K562 (cell line): Measurements from ENCODE around the gene CDC37. TPM values are rescaled to one million over a fixed set of nuclear protein-coding genes. Genes with fewer than 3 reads are reported as not detected.

Source experiments
- BRCA1 ChIP-seq, 2 experiments: fragments of 450-650 bp in 1 of 2; sonication (generic) in 1 of 2; formaldehyde crosslinking in 1 of 2; IDR thresholded peaks; 2 replicates each; pipeline versions ENCODE4 v1.5.0 to v1.6.1; 2017 to 2020; ENCODE audit warnings: mild to moderate bottlenecking in 1 of 2, missing genetic modification reagents in 1 of 2
- MAFF ChIP-seq: IDR thresholded peaks from 2 replicates; pipeline ENCODE4 v1.6.1; 2012; ENCODE audit warnings: low read length, improper control_type of control experiment
- MGA ChIP-seq: fragments of 450-650 bp; IDR thresholded peaks from 2 replicates; pipeline ENCODE4 v1.6.1; 2016; ENCODE audit warnings: mild to moderate bottlenecking, moderate library complexity
- MYBL2 ChIP-seq, 2 experiments: fragments of 450-650 bp in 1 of 2; sonication (generic) in 1 of 2; formaldehyde crosslinking in 1 of 2; IDR thresholded peaks; 2 replicates each; pipeline versions ENCODE4 v1.6.1 to v1.8.1; 2017 to 2022; ENCODE audit warnings: borderline replicate concordance in 1 of 2, inconsistent platforms in 1 of 2, low read depth in 1 of 2, mild to moderate bottlenecking in 1 of 2, missing genetic modification reagents in 1 of 2, moderate library complexity in 1 of 2
- NRF1 ChIP-seq, 2 experiments: fragments of 450-650 bp; IDR thresholded peaks in 1 of 2; conservative IDR thresholded peaks in 1 of 2; 2 replicates each; pipeline ENCODE4 v1.6.1; 2014; ENCODE audit warnings: mild to moderate bottlenecking in 2 of 2
- PHF21A ChIP-seq: fragments of 450-650 bp; IDR thresholded peaks from 2 replicates; pipeline ENCODE4 v1.6.1; 2017; ENCODE audit warnings: low read depth, borderline replicate concordance
- POLR2G ChIP-seq: fragments of 200-400 bp; formaldehyde crosslinking; IDR thresholded peaks from 2 replicates; pipeline ENCODE4 v1.6.1; 2017; ENCODE audit warnings: low read depth, mild to moderate bottlenecking, antibody characterized with exemption, low read length, moderate library complexity
- SRSF1 ChIP-seq: fragments of 200-400 bp; formaldehyde crosslinking; IDR thresholded peaks from 2 replicates; pipeline ENCODE4 v1.6.1; 2017; ENCODE audit warnings: mild to moderate bottlenecking, low read depth, low read length, moderate library complexity
- ZNF232 ChIP-seq: sonication (generic); formaldehyde crosslinking; IDR thresholded peaks from 2 replicates; pipeline ENCODE4 v1.8.0; 2022; ENCODE audit warnings: mild to moderate bottlenecking, missing genetic modification reagents
- ZNF75A ChIP-seq: fragments of 450-650 bp; formaldehyde crosslinking; IDR thresholded peaks from 2 replicates; pipeline ENCODE4 v1.4.0; 2020; ENCODE audit warnings: mild to moderate bottlenecking
- polyA plus RNA-seq, 8 experiments: library from polyadenylated mRNA; depleted of rRNA in 4 of 8; stranded (reverse) in 5 of 8; unstranded in 3 of 8; fragments of >200 nt; fragmentation: Nextera tagmentation in 2 of 8; fragmentation: Illumina TruSeq in 1 of 8; extraction: Ambion mirVana in 2 of 8; extraction: Trizol in 1 of 8; gene quantifications; 2 replicates each; pipeline versions ENCODE4 v1.2.1 to v1.2.3, GENCODE V29; 2011 to 2014; ENCODE audit warnings: inconsistent platforms in 1 of 8, missing spikeins in 1 of 8
- total RNA-seq, 7 experiments: library from RNA; depleted of rRNA in 6 of 7; stranded (reverse); fragments of >200 nt in 6 of 7; fragmentation: Illumina TruSeq in 2 of 7; extraction: Trizol in 2 of 7; gene quantifications; 2 replicates each; pipeline versions ENCODE4 v1.2.1 to v1.2.3, GENCODE V29; 2011 to 2021; ENCODE audit warnings: low replicate concordance in 1 of 7
- TF ChIP-seq, protein P1 (sequence below), 2 experiments: fragments of 450-650 bp in 1 of 2; IDR thresholded peaks; 2 replicates each; pipeline ENCODE4 v1.6.1; 2011 to 2017; ENCODE audit warnings: low read depth in 2 of 2, antibody characterized with exemption in 1 of 2, borderline replicate concordance in 1 of 2, low read length in 1 of 2, mild to moderate bottlenecking in 1 of 2, mixed read lengths in 1 of 2; ENCODE audit not compliant: control insufficient read depth in 1 of 2

The CDC37 gene
- total and polyA plus RNA-seq, 9 of the 15 experiments (the other 6 are each of a cell fraction or from before 2014, with no cell fraction given) = 6.6 to 538 (median 227) TPM

GRCh38 chr19:10380313-10381102 lies 22.8 kb downstream of the CDC37 start, which contains the start of gene TYK2 (continued):
- no peak for TF ChIP-seq BRCA1 (IDR thresholded peaks at IDR 0.05)
- no peak for TF ChIP-seq BRCA1 (CRISPR knock-in tag; IDR thresholded peaks at IDR 0.05)
- peak; percentile 96 for TF ChIP-seq MGA
- TF ChIP-seq, protein P1, sequence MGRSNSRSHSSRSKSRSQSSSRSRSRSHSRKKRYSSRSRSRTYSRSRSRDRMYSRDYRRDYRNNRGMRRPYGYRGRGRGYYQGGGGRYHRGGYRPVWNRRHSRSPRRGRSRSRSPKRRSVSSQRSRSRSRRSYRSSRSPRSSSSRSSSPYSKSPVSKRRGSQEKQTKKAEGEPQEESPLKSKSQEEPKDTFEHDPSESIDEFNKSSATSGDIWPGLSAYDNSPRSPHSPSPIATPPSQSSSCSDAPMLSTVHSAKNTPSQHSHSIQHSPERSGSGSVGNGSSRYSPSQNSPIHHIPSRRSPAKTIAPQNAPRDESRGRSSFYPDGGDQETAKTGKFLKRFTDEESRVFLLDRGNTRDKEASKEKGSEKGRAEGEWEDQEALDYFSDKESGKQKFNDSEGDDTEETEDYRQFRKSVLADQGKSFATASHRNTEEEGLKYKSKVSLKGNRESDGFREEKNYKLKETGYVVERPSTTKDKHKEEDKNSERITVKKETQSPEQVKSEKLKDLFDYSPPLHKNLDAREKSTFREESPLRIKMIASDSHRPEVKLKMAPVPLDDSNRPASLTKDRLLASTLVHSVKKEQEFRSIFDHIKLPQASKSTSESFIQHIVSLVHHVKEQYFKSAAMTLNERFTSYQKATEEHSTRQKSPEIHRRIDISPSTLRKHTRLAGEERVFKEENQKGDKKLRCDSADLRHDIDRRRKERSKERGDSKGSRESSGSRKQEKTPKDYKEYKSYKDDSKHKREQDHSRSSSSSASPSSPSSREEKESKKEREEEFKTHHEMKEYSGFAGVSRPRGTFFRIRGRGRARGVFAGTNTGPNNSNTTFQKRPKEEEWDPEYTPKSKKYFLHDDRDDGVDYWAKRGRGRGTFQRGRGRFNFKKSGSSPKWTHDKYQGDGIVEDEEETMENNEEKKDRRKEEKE (IDR thresholded peaks at IDR 0.05; ENCODE audit: borderline replicate concordance in 1 of 2, control insufficient read depth in 1 of 2, low read depth in 2 of 2, low read length in 1 of 2) = no peak
- TF ChIP-seq NRF1 (conservative IDR thresholded peaks at IDR 0.05 in 1 of 2, IDR thresholded peaks at IDR 0.05 in 1 of 2) = peak; percentile 68 to 76
- TF ChIP-seq POLR2G = peak; percentile 94
- no peak for TF ChIP-seq PHF21A
- TF ChIP-seq MYBL2 (IDR thresholded peaks at IDR 0.05; ENCODE audit: low read depth) = no peak
- no peak for TF ChIP-seq MYBL2 (CRISPR knock-in tag; IDR thresholded peaks at IDR 0.05; ENCODE audit: borderline replicate concordance)
- TF ChIP-seq ZNF75A (CRISPR knock-in tag) = no peak
- TF ChIP-seq ZNF232 (CRISPR knock-in tag) = no peak
- TF ChIP-seq SRSF1 = no peak
- no peak for TF ChIP-seq MAFF
